ENCODE measurements around the gene WDR19. TPM values are rescaled to one million over a fixed set of nuclear protein-coding genes. Genes with fewer than 3 reads are reported as not detected.
A peak's percentile ranks its signal among the peaks of the same experiment; 100 is the strongest.
"Not testable (repeated sequence)": the region's sequence is repeated elsewhere in the genome, so short reads cannot be mapped to it uniquely, and the experiment has no call there.

The WDR19 gene
- total RNA-seq, 1 donor from 2014 or later, result 17.2 TPM

GRCh38 chr4:39170301-39170700 is 12.0 kb upstream of the WDR19 start:
- Histone ChIP-seq H3K27ac (ENCODE audit: low read depth, low read length) (no peak overlapping the region), H3K4me3 (ENCODE audit: low read length in 3 of 3) (no peak overlapping the region), H3K27me3 (ENCODE audit: control insufficient read depth in 3 of 3, insufficient read depth in 3 of 3, low read length in 3 of 3) (no peaks in the 10 kb centered on the region), H3K9me3 (ENCODE audit: control insufficient read depth in 3 of 3, low read length in 3 of 3) (no peaks in the 10 kb centered on the region), H3K4me1 (ENCODE audit: control insufficient read depth in 3 of 3, insufficient read depth in 3 of 3, low read length in 3 of 3) (no peaks in the 10 kb centered on the region), H3K9ac (ENCODE audit: low read depth in 1 of 3, low read length in 3 of 3) (no peak overlapping the region), H3K36me3 (ENCODE audit: control insufficient read depth in 3 of 3, insufficient read depth in 3 of 3, low read length in 3 of 3) (no peaks in the 10 kb centered on the region)

GRCh38 chr4:39178706-39179105 is 3.6 kb upstream of the WDR19 start:
- Histone ChIP-seq H3K27me3 (ENCODE audit: control insufficient read depth in 3 of 3, insufficient read depth in 3 of 3, low read length in 3 of 3) (no peaks in the 10 kb centered on the region), H3K27ac (ENCODE audit: low read depth, low read length) (no peak overlapping the region), H3K4me1 (ENCODE audit: control insufficient read depth in 3 of 3, insufficient read depth in 3 of 3, low read length in 3 of 3) (peaks cover 4 to 15% (median 5%) of the 10 kb centered on the region in 3 donors), H3K9ac (ENCODE audit: low read depth in 1 of 3, low read length in 3 of 3) (no peak overlapping the region), H3K9me3 (ENCODE audit: control insufficient read depth in 3 of 3, low read length in 3 of 3) (no peaks in the 10 kb centered on the region), H3K4me3 (ENCODE audit: low read length in 3 of 3) (no peak overlapping the region), H3K36me3 (ENCODE audit: control insufficient read depth in 3 of 3, insufficient read depth in 3 of 3, low read length in 3 of 3) (no peaks in the 10 kb centered on the region)

GRCh38 chr4:39179681-39180080 is 2.6 kb upstream of the WDR19 start:
- Histone ChIP-seq H3K4me3 (ENCODE audit: low read length in 3 of 3) (no peak overlapping the region), H3K27me3 (ENCODE audit: control insufficient read depth in 3 of 3, insufficient read depth in 3 of 3, low read length in 3 of 3) (no peaks in the 10 kb centered on the region), H3K9ac (ENCODE audit: low read depth in 1 of 3, low read length in 3 of 3) (no peak overlapping the region), H3K4me1 (ENCODE audit: control insufficient read depth in 3 of 3, insufficient read depth in 3 of 3, low read length in 3 of 3) (peaks cover 4 to 15% (median 5%) of the 10 kb centered on the region in 3 donors), H3K36me3 (ENCODE audit: control insufficient read depth in 3 of 3, insufficient read depth in 3 of 3, low read length in 3 of 3) (no peaks in the 10 kb centered on the region), H3K27ac (ENCODE audit: low read depth, low read length) (no peak overlapping the region), H3K9me3 (ENCODE audit: control insufficient read depth in 3 of 3, low read length in 3 of 3) (no peaks in the 10 kb centered on the region)

GRCh38 chr4:39180629-39181028 is 1.7 kb upstream of the WDR19 start:
- H3K4me1 ChIP-seq (ENCODE audit: control insufficient read depth in 3 of 3, insufficient read depth in 3 of 3, low read length in 3 of 3), result peaks cover 4 to 15% (median 5%) of the 10 kb centered on the region in 3 donors
- H3K27me3 ChIP-seq (ENCODE audit: control insufficient read depth in 3 of 3, insufficient read depth in 3 of 3, low read length in 3 of 3); H3K9ac ChIP-seq (ENCODE audit: low read depth in 1 of 3, low read length in 3 of 3); H3K9me3 ChIP-seq (ENCODE audit: control insufficient read depth in 3 of 3, low read length in 3 of 3); H3K27ac ChIP-seq (ENCODE audit: low read depth, low read length); H3K36me3 ChIP-seq (ENCODE audit: control insufficient read depth in 3 of 3, insufficient read depth in 3 of 3, low read length in 3 of 3); H3K4me3 ChIP-seq (ENCODE audit: low read length in 3 of 3): not testable (repeated sequence)

- Histone ChIP-seq H3K9me3 (ENCODE audit: control insufficient read depth in 3 of 3, low read length in 3 of 3) (no peaks in the 10 kb centered on the region), H3K9ac (ENCODE audit: low read depth in 1 of 3, low read length in 3 of 3) (peak overlapping the region; percentile 84 to 86 (median 86)), H3K27ac (ENCODE audit: low read depth, low read length) (peak overlapping the region; percentile 89), H3K4me3 (ENCODE audit: low read length in 3 of 3) (peak overlapping the region; percentile 77 to 83 (median 81)), H3K27me3 (ENCODE audit: control insufficient read depth in 3 of 3, insufficient read depth in 3 of 3, low read length in 3 of 3) (no peaks in the 10 kb centered on the region), H3K36me3 (ENCODE audit: control insufficient read depth in 3 of 3, insufficient read depth in 3 of 3, low read length in 3 of 3) (no peaks in the 10 kb centered on the region), H3K4me1 (ENCODE audit: control insufficient read depth in 3 of 3, insufficient read depth in 3 of 3, low read length in 3 of 3) (peaks cover 4 to 15% (median 5%) of the 10 kb centered on the region in 3 donors)
These were observed 817 bp upstream of the WDR19 start for GRCh38 chr4:39181520-39181904.

GRCh38 chr4:39201963-39202362 is 19.6 kb downstream of the WDR19 start:
- no peaks in the 10 kb centered on the region for H3K4me1 ChIP-seq (ENCODE audit: control insufficient read depth in 3 of 3, insufficient read depth in 3 of 3, low read length in 3 of 3)
- H3K9me3 ChIP-seq (ENCODE audit: control insufficient read depth in 3 of 3, low read length in 3 of 3), result no peaks in the 10 kb centered on the region
- peaks cover 4 to 19% (median 14%) of the 10 kb centered on the region in 3 donors for H3K36me3 ChIP-seq (ENCODE audit: control insufficient read depth in 3 of 3, insufficient read depth in 3 of 3, low read length in 3 of 3)
- no peaks in the 10 kb centered on the region for H3K27me3 ChIP-seq (ENCODE audit: control insufficient read depth in 3 of 3, insufficient read depth in 3 of 3, low read length in 3 of 3)
- no peak overlapping the region for H3K4me3 ChIP-seq (ENCODE audit: low read length in 3 of 3)
- no peak overlapping the region for H3K27ac ChIP-seq (ENCODE audit: low read depth, low read length)
- no peak overlapping the region for H3K9ac ChIP-seq (ENCODE audit: low read depth in 1 of 3, low read length in 3 of 3)

- peaks cover 4 to 21% (median 14%) of the 10 kb centered on the region in 3 donors for H3K36me3 ChIP-seq (ENCODE audit: control insufficient read depth in 3 of 3, insufficient read depth in 3 of 3, low read length in 3 of 3)
- H3K9me3 ChIP-seq (ENCODE audit: control insufficient read depth in 3 of 3, low read length in 3 of 3), result no peaks in the 10 kb centered on the region
- no peaks in the 10 kb centered on the region for H3K27me3 ChIP-seq (ENCODE audit: control insufficient read depth in 3 of 3, insufficient read depth in 3 of 3, low read length in 3 of 3)
- H3K4me1 ChIP-seq (ENCODE audit: control insufficient read depth in 3 of 3, insufficient read depth in 3 of 3, low read length in 3 of 3), result no peaks in the 10 kb centered on the region
- no peak overlapping the region for H3K9ac ChIP-seq (ENCODE audit: low read depth in 1 of 3, low read length in 3 of 3)
- H3K27ac ChIP-seq (ENCODE audit: low read depth, low read length), result no peak overlapping the region
- no peak overlapping the region for H3K4me3 ChIP-seq (ENCODE audit: low read length in 3 of 3)
These were observed 22.2 kb downstream of the WDR19 start for GRCh38 chr4:39204543-39204942.

GRCh38 chr4:39205000-39205399 is 22.7 kb downstream of the WDR19 start:
- peaks cover 4 to 21% (median 14%) of the 10 kb centered on the region in 3 donors for H3K36me3 ChIP-seq (ENCODE audit: control insufficient read depth in 3 of 3, insufficient read depth in 3 of 3, low read length in 3 of 3)
- no peak overlapping the region for H3K9ac ChIP-seq (ENCODE audit: low read depth in 1 of 3, low read length in 3 of 3)
- H3K27me3 ChIP-seq (ENCODE audit: control insufficient read depth in 3 of 3, insufficient read depth in 3 of 3, low read length in 3 of 3), result no peaks in the 10 kb centered on the region
- H3K4me1 ChIP-seq (ENCODE audit: control insufficient read depth in 3 of 3, insufficient read depth in 3 of 3, low read length in 3 of 3), result no peaks in the 10 kb centered on the region
- no peak overlapping the region for H3K4me3 ChIP-seq (ENCODE audit: low read length in 3 of 3)
- no peaks in the 10 kb centered on the region for H3K9me3 ChIP-seq (ENCODE audit: control insufficient read depth in 3 of 3, low read length in 3 of 3)
- H3K27ac ChIP-seq (ENCODE audit: low read depth, low read length), result no peak overlapping the region

- no peaks in the 10 kb centered on the region for H3K9me3 ChIP-seq (ENCODE audit: control insufficient read depth in 3 of 3, low read length in 3 of 3)
These were observed 23.1 kb downstream of the WDR19 start for GRCh38 chr4:39205476-39205875.

GRCh38 chr4:39227906-39228305 is 45.6 kb downstream of the WDR19 start:
- no peaks in the 10 kb centered on the region for H3K36me3 ChIP-seq (ENCODE audit: control insufficient read depth in 3 of 3, insufficient read depth in 3 of 3, low read length in 3 of 3)
- no peaks in the 10 kb centered on the region for H3K27me3 ChIP-seq (ENCODE audit: control insufficient read depth in 3 of 3, insufficient read depth in 3 of 3, low read length in 3 of 3)
- no peaks in the 10 kb centered on the region for H3K9me3 ChIP-seq (ENCODE audit: control insufficient read depth in 3 of 3, low read length in 3 of 3)
- no peak overlapping the region for H3K4me3 ChIP-seq (ENCODE audit: low read length in 3 of 3)
- no peaks in the 10 kb centered on the region for H3K4me1 ChIP-seq (ENCODE audit: control insufficient read depth in 3 of 3, insufficient read depth in 3 of 3, low read length in 3 of 3)
- no peak overlapping the region for H3K9ac ChIP-seq (ENCODE audit: low read depth in 1 of 3, low read length in 3 of 3)
- no peak overlapping the region for H3K27ac ChIP-seq (ENCODE audit: low read depth, low read length)

More at GRCh38 chr4:39205476-39205875, 23.1 kb downstream of the WDR19 start:
- no peak overlapping the region for H3K9ac ChIP-seq (ENCODE audit: low read depth in 1 of 3, low read length in 3 of 3)
- no peaks in the 10 kb centered on the region for H3K27me3 ChIP-seq (ENCODE audit: control insufficient read depth in 3 of 3, insufficient read depth in 3 of 3, low read length in 3 of 3)
- H3K27ac ChIP-seq (ENCODE audit: low read depth, low read length), result no peak overlapping the region
- H3K36me3 ChIP-seq (ENCODE audit: control insufficient read depth in 3 of 3, insufficient read depth in 3 of 3, low read length in 3 of 3), result peaks cover 4 to 16% (median 16%) of the 10 kb centered on the region in 3 donors
- H3K4me1 ChIP-seq (ENCODE audit: control insufficient read depth in 3 of 3, insufficient read depth in 3 of 3, low read length in 3 of 3), result no peaks in the 10 kb centered on the region
- H3K4me3 ChIP-seq (ENCODE audit: low read length in 3 of 3), result no peak overlapping the region

GRCh38 chr4:39228377-39228776 is 46.0 kb downstream of the WDR19 start:
- H3K36me3 ChIP-seq (ENCODE audit: control insufficient read depth in 3 of 3, insufficient read depth in 3 of 3, low read length in 3 of 3), result no peaks in the 10 kb centered on the region
- H3K4me1 ChIP-seq (ENCODE audit: control insufficient read depth in 3 of 3, insufficient read depth in 3 of 3, low read length in 3 of 3), result no peaks in the 10 kb centered on the region
- no peak overlapping the region for H3K27ac ChIP-seq (ENCODE audit: low read depth, low read length)
- no peaks in the 10 kb centered on the region for H3K27me3 ChIP-seq (ENCODE audit: control insufficient read depth in 3 of 3, insufficient read depth in 3 of 3, low read length in 3 of 3)
- H3K4me3 ChIP-seq (ENCODE audit: low read length in 3 of 3), result no peak overlapping the region
- H3K9me3 ChIP-seq (ENCODE audit: control insufficient read depth in 3 of 3, low read length in 3 of 3), result no peaks in the 10 kb centered on the region
- H3K9ac ChIP-seq (ENCODE audit: low read depth in 1 of 3, low read length in 3 of 3), result no peak overlapping the region

Measured in skeletal muscle tissue (tissue), 4 donors.